ENCODE results near the gene BFAR.

DNA sequence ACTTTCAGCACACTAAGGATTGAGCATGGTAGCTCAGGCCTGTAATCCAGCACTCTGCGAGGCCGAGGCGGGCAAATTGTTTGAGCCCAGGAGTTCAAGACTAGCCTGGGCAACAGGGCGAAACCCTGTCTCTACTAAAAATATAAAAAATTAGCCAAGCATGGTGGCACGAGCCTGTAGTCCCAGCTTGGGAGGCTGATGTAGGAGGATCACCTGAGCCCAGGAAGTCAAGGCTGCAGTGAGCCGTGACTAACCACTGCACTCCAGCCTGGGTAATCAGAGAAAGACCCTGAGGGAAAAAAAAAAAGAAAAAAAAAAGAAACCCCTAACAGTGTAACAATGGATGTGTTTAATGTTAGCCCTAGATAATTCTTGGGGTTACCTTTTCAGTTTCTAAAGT is 26.6 kb upstream of the BFAR start:
- TF ChIP-seq, protein P1, sequence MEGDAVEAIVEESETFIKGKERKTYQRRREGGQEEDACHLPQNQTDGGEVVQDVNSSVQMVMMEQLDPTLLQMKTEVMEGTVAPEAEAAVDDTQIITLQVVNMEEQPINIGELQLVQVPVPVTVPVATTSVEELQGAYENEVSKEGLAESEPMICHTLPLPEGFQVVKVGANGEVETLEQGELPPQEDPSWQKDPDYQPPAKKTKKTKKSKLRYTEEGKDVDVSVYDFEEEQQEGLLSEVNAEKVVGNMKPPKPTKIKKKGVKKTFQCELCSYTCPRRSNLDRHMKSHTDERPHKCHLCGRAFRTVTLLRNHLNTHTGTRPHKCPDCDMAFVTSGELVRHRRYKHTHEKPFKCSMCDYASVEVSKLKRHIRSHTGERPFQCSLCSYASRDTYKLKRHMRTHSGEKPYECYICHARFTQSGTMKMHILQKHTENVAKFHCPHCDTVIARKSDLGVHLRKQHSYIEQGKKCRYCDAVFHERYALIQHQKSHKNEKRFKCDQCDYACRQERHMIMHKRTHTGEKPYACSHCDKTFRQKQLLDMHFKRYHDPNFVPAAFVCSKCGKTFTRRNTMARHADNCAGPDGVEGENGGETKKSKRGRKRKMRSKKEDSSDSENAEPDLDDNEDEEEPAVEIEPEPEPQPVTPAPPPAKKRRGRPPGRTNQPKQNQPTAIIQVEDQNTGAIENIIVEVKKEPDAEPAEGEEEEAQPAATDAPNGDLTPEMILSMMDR (IDR thresholded peaks at IDR 0.05; ENCODE audit: poor library complexity, severe bottlenecking), result no peak
- TF ChIP-seq EP300 (conservative IDR thresholded peaks at IDR 0.05; ENCODE audit: poor library complexity, severe bottlenecking) (no peak), EZH2 (IDR thresholded peaks at IDR 0.05; ENCODE audit: borderline replicate concordance, insufficient read depth, low read length, poor library complexity, severe bottlenecking) (no peak), POLR2AphosphoS5 (IDR thresholded peaks at IDR 0.05) (no peak), RAD21 (conservative IDR thresholded peaks at IDR 0.05) (no peak), SMC3 (conservative IDR thresholded peaks at IDR 0.05; ENCODE audit: poor library complexity) (no peak), MXI1 (conservative IDR thresholded peaks at IDR 0.05; ENCODE audit: poor library complexity, severe bottlenecking) (no peak), TAF1 (IDR thresholded peaks at IDR 0.05; ENCODE audit: low read depth) (no peak)
- TF ChIP-seq, protein P2, sequence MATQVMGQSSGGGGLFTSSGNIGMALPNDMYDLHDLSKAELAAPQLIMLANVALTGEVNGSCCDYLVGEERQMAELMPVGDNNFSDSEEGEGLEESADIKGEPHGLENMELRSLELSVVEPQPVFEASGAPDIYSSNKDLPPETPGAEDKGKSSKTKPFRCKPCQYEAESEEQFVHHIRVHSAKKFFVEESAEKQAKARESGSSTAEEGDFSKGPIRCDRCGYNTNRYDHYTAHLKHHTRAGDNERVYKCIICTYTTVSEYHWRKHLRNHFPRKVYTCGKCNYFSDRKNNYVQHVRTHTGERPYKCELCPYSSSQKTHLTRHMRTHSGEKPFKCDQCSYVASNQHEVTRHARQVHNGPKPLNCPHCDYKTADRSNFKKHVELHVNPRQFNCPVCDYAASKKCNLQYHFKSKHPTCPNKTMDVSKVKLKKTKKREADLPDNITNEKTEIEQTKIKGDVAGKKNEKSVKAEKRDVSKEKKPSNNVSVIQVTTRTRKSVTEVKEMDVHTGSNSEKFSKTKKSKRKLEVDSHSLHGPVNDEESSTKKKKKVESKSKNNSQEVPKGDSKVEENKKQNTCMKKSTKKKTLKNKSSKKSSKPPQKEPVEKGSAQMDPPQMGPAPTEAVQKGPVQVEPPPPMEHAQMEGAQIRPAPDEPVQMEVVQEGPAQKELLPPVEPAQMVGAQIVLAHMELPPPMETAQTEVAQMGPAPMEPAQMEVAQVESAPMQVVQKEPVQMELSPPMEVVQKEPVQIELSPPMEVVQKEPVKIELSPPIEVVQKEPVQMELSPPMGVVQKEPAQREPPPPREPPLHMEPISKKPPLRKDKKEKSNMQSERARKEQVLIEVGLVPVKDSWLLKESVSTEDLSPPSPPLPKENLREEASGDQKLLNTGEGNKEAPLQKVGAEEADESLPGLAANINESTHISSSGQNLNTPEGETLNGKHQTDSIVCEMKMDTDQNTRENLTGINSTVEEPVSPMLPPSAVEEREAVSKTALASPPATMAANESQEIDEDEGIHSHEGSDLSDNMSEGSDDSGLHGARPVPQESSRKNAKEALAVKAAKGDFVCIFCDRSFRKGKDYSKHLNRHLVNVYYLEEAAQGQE (IDR thresholded peaks at IDR 0.05; ENCODE audit: borderline replicate concordance), result no peak

Measured in neural cell (in vitro differentiated cells).